ENCODE results near the gene ELAVL4.

- TF ChIP-seq CTCF (IDR thresholded peaks at IDR 0.05; ENCODE audit: insufficient read depth, low read depth, low read length) (no peak), EZH2 (IDR thresholded peaks at IDR 0.05; ENCODE audit: insufficient read depth, low read length) (no peak)
Observed at GRCh38 chr1:50252196-50252595, 143.5 kb downstream of the ELAVL4 start.
